ENCODE measurements around the gene IGSF5.
"Not testable (repeated sequence)": the region's sequence is repeated elsewhere in the genome, so short reads cannot be mapped to it uniquely, and the experiment has no call there.

The IGSF5 gene

GRCh38 chr21:39744883-39745282 is at the start of gene IGSF5:
TSS of gene IGSF5 (plus strand) at chr21:39745183. CDS start at chr21:39745510, 327 bp downstream.
- DNase-seq (ENCODE audit: low read depth), result not testable (repeated sequence)

- DNase-seq (ENCODE audit: low read depth), result no peak
These were observed 48.8 kb upstream of the IGSF5 start for GRCh38 chr21:39696196-39696595.

GRCh38 chr21:39696618-39697017 is 48.4 kb upstream of the IGSF5 start:
- DNase-seq (ENCODE audit: low read depth), result no peak

GRCh38 chr21:39700318-39700717 is 44.7 kb upstream of the IGSF5 start:
- DNase-seq (ENCODE audit: low read depth), result no peak

GRCh38 chr21:39703578-39703977 is 41.4 kb upstream of the IGSF5 start:
- DNase-seq (ENCODE audit: low read depth), result no peak

GRCh38 chr21:39705849-39706248 is 39.1 kb upstream of the IGSF5 start:
- no peak for DNase-seq (ENCODE audit: low read depth)

GRCh38 chr21:39707316-39707715 is 37.7 kb upstream of the IGSF5 start:
- DNase-seq (ENCODE audit: low read depth), result no peak

GRCh38 chr21:39710866-39711265 is 34.1 kb upstream of the IGSF5 start:
- DNase-seq (ENCODE audit: low read depth), result no peak

- DNase-seq (ENCODE audit: low read depth), result no peak
These were observed 32.7 kb upstream of the IGSF5 start for GRCh38 chr21:39712273-39712672.

- no peak for DNase-seq (ENCODE audit: low read depth)
These were observed 32.0 kb upstream of the IGSF5 start for GRCh38 chr21:39712976-39713375.

GRCh38 chr21:39713905-39714304 is 31.1 kb upstream of the IGSF5 start:
- no peak for DNase-seq (ENCODE audit: low read depth)

GRCh38 chr21:39714331-39714730 is 30.7 kb upstream of the IGSF5 start:
- DNase-seq (ENCODE audit: low read depth), result no peak

GRCh38 chr21:39715804-39716397 is 29.1 kb upstream of the IGSF5 start:
- DNase-seq (ENCODE audit: low read depth), result peak; percentile 12

GRCh38 chr21:39720126-39720778 is 24.7 kb upstream of the IGSF5 start:
- no peak for DNase-seq (ENCODE audit: low read depth)

GRCh38 chr21:39721885-39722284 is 23.1 kb upstream of the IGSF5 start:
- no peak for DNase-seq (ENCODE audit: low read depth)

- DNase-seq (ENCODE audit: low read depth), result no peak
These were observed 20.0 kb upstream of the IGSF5 start for GRCh38 chr21:39724944-39725343.

GRCh38 chr21:39726133-39726532 is 18.9 kb upstream of the IGSF5 start:
- no peak for DNase-seq (ENCODE audit: low read depth)

- DNase-seq (ENCODE audit: low read depth), result no peak
These were observed 17.4 kb upstream of the IGSF5 start for GRCh38 chr21:39727401-39728120.

GRCh38 chr21:39728341-39728740 is 16.6 kb upstream of the IGSF5 start:
- DNase-seq (ENCODE audit: low read depth), result no peak

- DNase-seq (ENCODE audit: low read depth), result no peak
These were observed 14.4 kb upstream of the IGSF5 start for GRCh38 chr21:39730418-39731157.

GRCh38 chr21:39736716-39737115 is 8.3 kb upstream of the IGSF5 start:
- no peak for DNase-seq (ENCODE audit: low read depth)

GRCh38 chr21:39737376-39738000 is 7.5 kb upstream of the IGSF5 start:
- no peak for DNase-seq (ENCODE audit: low read depth)
